SK-N-SH (cell line): ENCODE measurements around the gene TC2N. TPM values are rescaled to one million over a fixed set of nuclear protein-coding genes. Genes with fewer than 3 reads are reported as not detected.

Experiments
- CTCF ChIA-PET: fragments of 300-600, 350-600 bp; formaldehyde crosslinking; extraction: SDS; loops from one replicate; lab custom pipeline; 2021; lab: Yijun Ruan, JAX
- POLR2A ChIA-PET: fragments of 350-600 bp; sonication (Branson Sonifier 250); formaldehyde crosslinking; extraction: SDS; loops from one replicate; lab custom pipeline; 2020; ENCODE audit warnings: antibody characterized with exemption, inconsistent platforms; lab: Yijun Ruan, JAX
- DNase-seq: peaks from one replicate; pipeline ENCODE4 v3.0.0; 2012
- H2AFZ ChIP-seq: fragments of 200-600 bp; sonication (generic); 2 replicates; pipeline ENCODE4 v1.8.1; 2016; ENCODE audit warnings: antibody characterized with exemption, mild to moderate bottlenecking, low read depth
- H3F3A ChIP-seq: fragments of 200-600 bp; sonication (generic); replicated peaks from 2 replicates; pipeline ENCODE3; 2016; ENCODE audit warnings: antibody characterized with exemption, mild to moderate bottlenecking; ENCODE audit not compliant: insufficient read depth
- H3K27ac ChIP-seq, 2 experiments: fragments of 200-500 bp in 1 of 2; fragments of 200-600 bp in 1 of 2; sonication (Bioruptor generic) in 1 of 2; sonication (generic), shearing (Covaris generic) in 1 of 2; 2 replicates each; pipeline versions ENCODE4 v1.5.1 to v1.6.1; 2014 to 2016; ENCODE audit warnings: low read depth in 2 of 2, inconsistent platforms in 1 of 2, low read length in 1 of 2, mild to moderate bottlenecking in 1 of 2, mixed read lengths in 1 of 2
- H3K27me3 ChIP-seq: fragments of 200-600 bp; sonication (generic), shearing (Covaris generic); 2 replicates; pipeline ENCODE4 v1.6.1; 2016; ENCODE audit warnings: mixed run types; ENCODE audit not compliant: insufficient read depth
- H3K36me3 ChIP-seq, 2 experiments: fragments of 200-500 bp in 1 of 2; fragments of 200-600 bp in 1 of 2; sonication (Bioruptor generic) in 1 of 2; sonication (generic) in 1 of 2; replicated peaks in 1 of 2; 2 replicates each; pipeline versions ENCODE3 to v1.5.1; 2014 to 2016; ENCODE audit warnings: low read length in 1 of 2, mild to moderate bottlenecking in 1 of 2; ENCODE audit not compliant: insufficient read depth in 2 of 2, control insufficient read depth in 1 of 2
- H3K4me1 ChIP-seq, 2 experiments: fragments of 200-500 bp in 1 of 2; fragments of 200-600 bp in 1 of 2; sonication (Bioruptor generic) in 1 of 2; sonication (generic), shearing (Covaris generic) in 1 of 2; 2 replicates each; pipeline versions ENCODE4 v1.5.1 to v1.6.1; 2014 to 2016; ENCODE audit warnings: low read depth in 1 of 2, low read length in 1 of 2, mixed run types in 1 of 2; ENCODE audit not compliant: insufficient read depth in 2 of 2, control insufficient read depth in 1 of 2
- H3K4me2 ChIP-seq: fragments of 200-600 bp; sonication (generic), shearing (Covaris generic); 2 replicates; pipeline ENCODE4 v1.6.1; 2017; ENCODE audit warnings: mixed run types
- H3K4me3 ChIP-seq, 2 experiments: fragments of 200-500 bp in 1 of 2; fragments of 200-600 bp in 1 of 2; sonication (Bioruptor generic) in 1 of 2; sonication (generic), shearing (Covaris generic) in 1 of 2; 2 replicates each; pipeline versions ENCODE4 v1.5.1 to v1.8.1; 2014 to 2016; ENCODE audit warnings: low read depth in 2 of 2, inconsistent platforms in 1 of 2, low read length in 1 of 2, mild to moderate bottlenecking in 1 of 2, mixed read lengths in 1 of 2, moderate library complexity in 1 of 2
- H3K79me2 ChIP-seq: fragments of 200-600 bp; sonication (generic); 2 replicates; pipeline ENCODE4 v1.8.1; 2017; ENCODE audit warnings: mild to moderate bottlenecking; ENCODE audit not compliant: insufficient read depth
- H3K9ac ChIP-seq: fragments of 200-600 bp; sonication (generic); 2 replicates; pipeline ENCODE4 v1.6.1; 2017; ENCODE audit warnings: mixed run types
- H3K9me2 ChIP-seq: fragments of 200-600 bp; sonication (generic); 2 replicates; pipeline ENCODE4 v1.6.1; 2017; ENCODE audit warnings: mixed run types
- H3K9me3 ChIP-seq: fragments of 200-600 bp; sonication (generic); 2 replicates; pipeline ENCODE4 v1.6.1; 2017; ENCODE audit warnings: mixed run types, mild to moderate bottlenecking, moderate library complexity
- H4K20me1 ChIP-seq: fragments of 200-600 bp; sonication (generic); 2 replicates; pipeline ENCODE4 v1.6.1; 2017; ENCODE audit warnings: mild to moderate bottlenecking, mixed run types; ENCODE audit not compliant: insufficient read depth
- CHD2 ChIP-seq: fragments of 150-350 bp; IDR thresholded peaks from 2 replicates; pipeline ENCODE4 v1.6.1; 2018; ENCODE audit warnings: low read length; ENCODE audit not compliant: partially characterized antibody
- FOXJ3 ChIP-seq: sonication (generic); formaldehyde crosslinking; IDR thresholded peaks from 2 replicates; pipeline ENCODE4 v1.5.1; 2020; ENCODE audit warnings: mild to moderate bottlenecking, missing genetic modification reagents
- FOXM1 ChIP-seq: IDR thresholded peaks from 2 replicates; pipeline ENCODE4 v1.4.0; 2012; ENCODE audit warnings: low read depth, mild to moderate bottlenecking
- GABPA ChIP-seq: IDR thresholded peaks from 2 replicates; pipeline ENCODE4 v1.4.0; 2012; ENCODE audit warnings: low read depth, mild to moderate bottlenecking
- JUND ChIP-seq: IDR thresholded peaks from 2 replicates; pipeline ENCODE4 v1.4.0; 2012
- RFX5 ChIP-seq: IDR thresholded peaks from 2 replicates; pipeline ENCODE4 v1.6.1; 2012; ENCODE audit warnings: mild to moderate bottlenecking, improper control_type of control experiment, low read length
- SIN3A ChIP-seq: IDR thresholded peaks from 2 replicates; pipeline ENCODE4 v1.6.1; 2012; ENCODE audit warnings: low read depth, mild to moderate bottlenecking, low read length, moderate library complexity, borderline replicate concordance
- WGBS: methylation state at CpG from one replicate; pipeline ENCODE4 v1.1.6; 2017; ENCODE audit warnings: low lambda C conversion rate; 5-methylcytosine and 5-hydroxymethylcytosine counted together
- polyA plus RNA-seq, 3 experiments: library from polyadenylated mRNA; depleted of rRNA; stranded (reverse); fragments of >200 nt; gene quantifications; 2 replicates each; pipeline ENCODE4 v1.2.3, GENCODE V29; 2012
- TF ChIP-seq, protein P1 (sequence below): fragments of 150-350 bp; IDR thresholded peaks from 2 replicates; pipeline ENCODE4 v1.6.1; 2016; ENCODE audit warnings: mild to moderate bottlenecking, low read depth, low read length
- TF ChIP-seq, protein P2 (sequence below): IDR thresholded peaks from 2 replicates; pipeline ENCODE4 v1.4.0; 2012; ENCODE audit warnings: low read depth, borderline replicate concordance

Gene TC2N
- polyA plus RNA-seq, 1 of the 3 experiments (the other 2 are of a cell fraction), result not detected

GRCh38 chr14:91879196-91879595, 11.9 kb upstream of the TC2N start:
- Histone ChIP-seq H2AFZ (no peak overlapping the region), H3K9ac (no peak overlapping the region), H4K20me1 (no peaks in the 10 kb centered on the region), H3F3A (no peaks in the 10 kb centered on the region), H3K9me3 (no peaks in the 10 kb centered on the region), H3K4me3 (no peak overlapping the region), H3K4me1 (no peaks in the 10 kb centered on the region), H3K9me2 (no peaks in the 10 kb centered on the region)
- POLR2A ChIA-PET, result no interaction called here
- CTCF ChIA-PET, result interaction anchor here (0.8 to 1.0 kb wide), 2 partner anchors 14 to 582 kb away, joined by 3 read pairs; no protein-coding TSS in a partner anchor
- DNase-seq, result no peak
- WGBS, result 43% methylated on average over 3 of the region's 6 CpGs
- TF ChIP-seq CHD2 (no peak), JUND (no peak), FOXM1 (no peak)
- TF ChIP-seq, protein P1, sequence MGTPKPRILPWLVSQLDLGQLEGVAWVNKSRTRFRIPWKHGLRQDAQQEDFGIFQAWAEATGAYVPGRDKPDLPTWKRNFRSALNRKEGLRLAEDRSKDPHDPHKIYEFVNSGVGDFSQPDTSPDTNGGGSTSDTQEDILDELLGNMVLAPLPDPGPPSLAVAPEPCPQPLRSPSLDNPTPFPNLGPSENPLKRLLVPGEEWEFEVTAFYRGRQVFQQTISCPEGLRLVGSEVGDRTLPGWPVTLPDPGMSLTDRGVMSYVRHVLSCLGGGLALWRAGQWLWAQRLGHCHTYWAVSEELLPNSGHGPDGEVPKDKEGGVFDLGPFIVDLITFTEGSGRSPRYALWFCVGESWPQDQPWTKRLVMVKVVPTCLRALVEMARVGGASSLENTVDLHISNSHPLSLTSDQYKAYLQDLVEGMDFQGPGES, result no peak
- TF ChIP-seq, all 33 proteins: peak for 0
- H3K27me3 ChIP-seq, result no peaks in the 10 kb centered on the region
- no peak overlapping the region for H3K27ac ChIP-seq
- no peak overlapping the region for H3K4me2 ChIP-seq
- H3K36me3 ChIP-seq, result peaks cover 16 to 59% of the 10 kb centered on the region in 2 experiments
- no peaks in the 10 kb centered on the region for H3K79me2 ChIP-seq

- H3K4me1 ChIP-seq, result no peaks in the 10 kb centered on the region
- no peaks in the 10 kb centered on the region for H3F3A ChIP-seq
- POLR2A ChIA-PET, result no interaction called here
- H3K4me3 ChIP-seq, result no peak overlapping the region
- H3K79me2 ChIP-seq, result no peaks in the 10 kb centered on the region
- no peaks in the 10 kb centered on the region for H3K9me3 ChIP-seq
- peaks cover 16 to 60% of the 10 kb centered on the region in 2 experiments for H3K36me3 ChIP-seq
- H2AFZ ChIP-seq, result no peak overlapping the region
- TF ChIP-seq GABPA (no peak), FOXJ3 (no peak), RFX5 (no peak), SIN3A (no peak), CHD2 (no peak)
- TF ChIP-seq, protein P2, sequence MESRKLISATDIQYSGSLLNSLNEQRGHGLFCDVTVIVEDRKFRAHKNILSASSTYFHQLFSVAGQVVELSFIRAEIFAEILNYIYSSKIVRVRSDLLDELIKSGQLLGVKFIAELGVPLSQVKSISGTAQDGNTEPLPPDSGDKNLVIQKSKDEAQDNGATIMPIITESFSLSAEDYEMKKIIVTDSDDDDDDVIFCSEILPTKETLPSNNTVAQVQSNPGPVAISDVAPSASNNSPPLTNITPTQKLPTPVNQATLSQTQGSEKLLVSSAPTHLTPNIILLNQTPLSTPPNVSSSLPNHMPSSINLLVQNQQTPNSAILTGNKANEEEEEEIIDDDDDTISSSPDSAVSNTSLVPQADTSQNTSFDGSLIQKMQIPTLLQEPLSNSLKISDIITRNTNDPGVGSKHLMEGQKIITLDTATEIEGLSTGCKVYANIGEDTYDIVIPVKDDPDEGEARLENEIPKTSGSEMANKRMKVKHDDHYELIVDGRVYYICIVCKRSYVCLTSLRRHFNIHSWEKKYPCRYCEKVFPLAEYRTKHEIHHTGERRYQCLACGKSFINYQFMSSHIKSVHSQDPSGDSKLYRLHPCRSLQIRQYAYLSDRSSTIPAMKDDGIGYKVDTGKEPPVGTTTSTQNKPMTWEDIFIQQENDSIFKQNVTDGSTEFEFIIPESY, result no peak
- no peak overlapping the region for H3K4me2 ChIP-seq
- CTCF ChIA-PET, result interaction anchor here (1.0 kb wide), 1 partner anchor 15 kb away, joined by 3 read pairs; no protein-coding TSS in a partner anchor
- no peaks in the 10 kb centered on the region for H4K20me1 ChIP-seq
- no peak overlapping the region for H3K27ac ChIP-seq
- no peaks in the 10 kb centered on the region for H3K27me3 ChIP-seq
- 88% methylated on average over 5 of the region's 5 CpGs for WGBS
- no peaks in the 10 kb centered on the region for H3K9me2 ChIP-seq
- no peak for DNase-seq
- no peak overlapping the region for H3K9ac ChIP-seq
Observed at GRCh38 chr14:91878274-91878673, 10.9 kb upstream of the TC2N start.
